GM21526 (cell line): ENCODE data around the gene KRTAP13-1.

Experiments used
- ATAC-seq: cut with Tn5 transposase; IDR thresholded peaks from one replicate; pipeline ENCODE4 v1.9.1; 2021; ENCODE audit warnings: moderate library complexity; ENCODE audit not compliant: unreplicated experiment, low FRiP score

KRTAP13-1 gene

GRCh38 chr21:30395731-30396130 lies at the start of gene KRTAP13-1:
Gene KRTAP13-1, plus strand, starts transcription at chr21:30396031. Its CDS starts 56 bp downstream, at chr21:30396087.
- no peak for ATAC-seq

- ATAC-seq, result no peak
Observed at GRCh38 chr21:30348506-30348905, 47.3 kb upstream of the KRTAP13-1 start, which contains the start of gene KRTAP23-1. Gene KRTAP23-1, minus strand, starts transcription at chr21:30348606. Its CDS starts 0 bp downstream, at chr21:30348606.

DNA sequence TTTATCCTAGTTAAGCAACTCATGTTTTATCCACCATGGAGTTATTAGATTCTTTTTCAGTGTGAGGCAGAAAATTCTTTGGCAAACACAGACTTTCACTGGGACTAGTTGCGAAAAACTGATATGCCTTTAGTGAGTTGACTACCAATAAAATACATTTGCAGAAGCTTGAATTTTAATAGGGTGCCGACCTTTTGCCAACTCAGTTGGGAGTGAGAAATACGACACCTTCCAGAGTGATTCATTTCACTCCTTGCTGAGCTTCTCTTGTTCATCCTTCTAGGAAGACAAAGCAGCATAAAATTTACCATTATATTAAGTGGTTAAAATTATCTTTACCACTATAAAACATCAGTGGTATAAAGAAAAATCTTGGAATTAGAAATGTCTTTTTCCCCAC lies 46.3 kb upstream of the KRTAP13-1 start:
- ATAC-seq, result no peak

DNA sequence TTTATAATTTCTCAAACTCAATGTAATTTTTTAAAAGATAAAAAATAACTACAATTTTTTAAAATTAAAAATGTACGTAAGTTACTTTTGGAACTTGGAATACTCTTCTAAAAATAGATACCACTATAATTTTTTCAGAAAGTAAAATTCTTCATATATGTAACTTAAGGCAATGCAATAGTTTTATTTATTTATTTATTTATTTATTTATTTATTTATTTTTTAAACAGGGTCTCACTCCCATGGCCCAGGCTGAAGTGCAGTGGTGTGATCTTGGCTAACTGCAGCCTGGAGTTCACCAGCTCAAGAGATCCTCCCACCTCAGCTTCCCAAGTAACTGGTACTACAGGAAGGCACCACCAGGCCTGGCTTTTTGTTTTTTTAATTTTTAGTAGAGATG lies 44.3 kb upstream of the KRTAP13-1 start:
- ATAC-seq, result no peak

- no peak for ATAC-seq
Observed at GRCh38 chr21:30354308-30355005, 41.4 kb upstream of the KRTAP13-1 start.

GRCh38 chr21:30355906-30356305 lies 39.9 kb upstream of the KRTAP13-1 start:
- ATAC-seq, result no peak

GRCh38 chr21:30372139-30372770 lies 23.6 kb upstream of the KRTAP13-1 start, which contains the start of gene KRTAP13-2:
Gene KRTAP13-2, minus strand, starts transcription at chr21:30372271. Its CDS starts 58 bp downstream, at chr21:30372213.
- no peak for ATAC-seq

DNA sequence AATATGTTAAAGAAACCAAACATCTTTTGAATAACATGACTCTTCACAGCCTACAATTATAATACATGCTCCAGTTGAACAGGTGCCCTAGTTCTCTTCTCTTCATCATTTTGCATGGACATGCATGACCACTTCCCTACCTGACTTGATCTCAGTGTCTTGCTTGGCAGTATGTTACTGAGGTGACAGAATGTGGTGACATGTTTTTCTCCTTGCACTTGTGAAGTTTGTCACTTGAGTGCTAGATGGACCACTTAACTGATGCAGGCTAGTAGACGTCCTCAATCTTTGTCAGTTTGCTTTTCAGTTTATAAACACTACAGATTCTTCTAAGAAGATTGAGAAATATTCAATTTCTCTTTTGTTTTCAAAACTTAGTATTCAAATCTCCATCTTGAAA lies 13.6 kb upstream of the KRTAP13-1 start:
- ATAC-seq, result no peak

- no peak for ATAC-seq
Observed at GRCh38 chr21:30391492-30392025, 4.3 kb upstream of the KRTAP13-1 start.

DNA sequence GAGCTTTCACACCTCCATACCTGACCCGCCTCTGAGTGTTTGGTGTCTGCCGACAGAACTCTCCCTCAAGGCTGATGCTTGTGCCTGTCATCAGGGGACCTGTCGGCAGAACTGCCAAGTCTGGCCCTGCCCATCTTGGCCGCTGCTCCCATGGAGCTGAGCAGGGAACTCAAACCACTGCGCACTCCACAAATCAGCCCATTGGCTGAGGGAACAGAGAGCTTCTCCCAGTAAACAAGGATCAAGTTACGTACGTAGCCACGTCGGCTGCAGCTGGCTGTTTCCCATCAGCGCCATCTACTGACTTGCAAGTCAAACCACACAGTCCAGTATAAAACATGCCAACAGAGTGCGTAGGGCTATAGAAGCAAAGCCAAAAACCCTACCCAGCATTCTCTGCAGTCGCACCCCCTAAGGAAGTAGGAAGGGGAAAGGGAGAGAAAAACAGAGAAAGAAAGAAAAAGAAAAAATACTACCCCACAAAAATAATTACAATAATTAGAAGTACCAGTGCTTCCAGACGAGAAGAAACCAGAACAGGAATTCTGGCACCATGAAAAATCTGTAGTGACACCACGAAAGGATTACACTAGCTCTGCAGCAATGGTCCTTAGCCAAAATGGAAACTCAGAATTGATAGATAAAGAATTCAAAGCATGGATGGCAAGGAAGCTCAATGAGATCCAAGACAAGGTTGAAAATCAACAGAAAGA lies 13.1 kb downstream of the KRTAP13-1 start:
- no peak for ATAC-seq

DNA sequence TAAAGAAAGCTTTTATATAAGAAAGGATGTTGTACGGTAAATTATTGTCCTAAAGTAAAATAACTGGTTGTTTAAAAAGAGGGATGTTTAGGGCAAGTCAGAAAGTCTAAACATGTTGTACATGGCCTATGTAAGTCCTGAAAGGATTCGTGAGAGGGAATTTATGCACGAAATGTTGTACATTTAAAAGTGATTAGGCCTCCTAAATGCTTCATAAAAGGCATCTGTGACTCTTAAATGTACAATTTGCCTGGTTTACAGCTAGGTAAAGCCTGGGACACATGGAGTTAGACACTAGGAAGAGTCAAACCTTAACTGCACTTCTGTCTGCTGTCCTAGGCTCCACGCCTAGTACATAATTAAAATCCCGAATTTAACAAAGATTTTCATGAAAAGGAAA lies 20.2 kb downstream of the KRTAP13-1 start:
- ATAC-seq, result no peak

DNA sequence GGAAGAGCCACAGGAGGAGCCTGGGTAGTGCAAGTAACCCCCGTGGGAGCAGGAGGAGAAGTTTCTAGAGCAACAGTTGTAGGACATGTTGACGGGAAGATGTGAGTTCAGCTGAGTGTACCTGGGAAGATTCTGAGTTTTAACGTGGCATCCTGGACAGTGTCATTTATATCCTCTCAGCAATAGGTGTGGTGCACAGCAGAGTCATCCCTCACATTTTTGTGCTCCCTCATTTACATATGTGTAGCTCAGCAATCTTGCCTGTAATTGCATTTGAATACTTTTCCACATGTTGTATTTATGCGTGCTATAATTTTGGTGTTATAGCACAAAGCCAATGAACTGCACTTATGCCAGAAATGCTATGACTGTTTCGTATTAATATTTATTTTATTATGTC lies 30.0 kb downstream of the KRTAP13-1 start, which contains the start of gene KRTAP13-3:
Gene KRTAP13-3 (minus strand): TSS at position 101 of the 400 bp plus-strand sequence. CDS start 14 bp downstream, at position 87.
- ATAC-seq, result no peak

- no peak for ATAC-seq
Observed at GRCh38 chr21:30426731-30427130, 30.9 kb downstream of the KRTAP13-1 start.

DNA sequence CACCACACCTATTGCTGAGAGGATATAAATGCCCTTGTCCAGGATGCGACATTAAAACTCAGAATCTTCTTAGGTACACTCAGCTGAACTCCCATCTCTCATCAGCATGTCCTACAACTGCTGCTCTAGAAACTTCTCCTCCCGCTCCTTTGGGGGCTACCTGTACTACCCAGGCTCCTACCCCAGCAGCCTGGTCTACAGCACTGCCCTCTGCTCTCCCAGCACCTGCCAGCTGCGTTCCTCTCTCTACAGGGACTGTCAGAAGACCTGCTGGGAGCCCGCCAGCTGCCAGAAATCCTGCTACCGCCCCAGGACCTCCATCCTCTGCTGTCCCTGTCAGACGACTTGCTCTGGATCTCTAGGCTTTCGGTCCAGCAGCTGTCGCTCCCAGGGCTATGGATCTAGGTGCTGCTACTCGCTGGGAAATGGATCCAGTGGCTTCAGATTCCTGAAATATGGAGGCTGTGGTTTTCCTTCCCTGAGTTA lies 34.4 kb downstream of the KRTAP13-1 start, which contains the start of gene KRTAP13-4:
Gene KRTAP13-4 (plus strand): TSS at position 51 of the 486 bp plus-strand sequence. CDS start 56 bp downstream, at position 107.
- no peak for ATAC-seq

- no peak for ATAC-seq
Observed at GRCh38 chr21:30434033-30434631, 38.3 kb downstream of the KRTAP13-1 start.

DNA sequence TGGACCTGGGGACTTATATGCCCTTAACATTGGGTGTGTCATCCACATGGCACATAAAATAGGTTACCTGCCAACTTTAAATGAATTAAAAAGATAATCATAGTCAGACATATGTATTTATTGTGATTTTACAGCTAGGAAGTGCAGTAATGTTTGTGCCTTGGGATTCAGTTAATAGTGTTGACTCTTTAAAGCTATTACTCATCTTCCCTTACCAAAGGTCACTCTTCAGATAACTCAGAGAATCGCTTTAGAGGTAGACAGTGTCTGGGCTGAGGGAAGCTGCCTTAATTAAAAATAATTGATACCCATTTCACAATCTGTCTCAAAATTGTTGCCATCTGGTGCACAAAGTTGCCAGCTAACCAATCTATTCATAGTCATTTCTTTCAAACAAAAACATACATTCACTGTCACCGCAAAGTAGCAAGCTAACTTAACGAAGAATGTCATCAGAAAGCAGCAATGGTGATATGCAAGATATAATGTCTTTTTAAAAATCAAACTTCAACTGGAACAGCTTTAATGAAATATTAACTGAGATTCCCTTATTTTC lies 41.3 kb downstream of the KRTAP13-1 start:
- ATAC-seq, result no peak

GRCh38 chr21:30439975-30440374 lies 44.1 kb downstream of the KRTAP13-1 start, which contains the start of gene KRTAP15-1:
Gene KRTAP15-1, plus strand, starts transcription at chr21:30440275. Its CDS starts 53 bp downstream, at chr21:30440328.
- no peak for ATAC-seq

- ATAC-seq, result no peak
Observed at GRCh38 chr21:30443226-30443625, 47.4 kb downstream of the KRTAP13-1 start.

- no peak for ATAC-seq
Observed at GRCh38 chr21:30444204-30444603, 48.4 kb downstream of the KRTAP13-1 start.
